ENCODE results near the gene ZFP91. TPM values are rescaled to one million over a fixed set of nuclear protein-coding genes. Genes with fewer than 3 reads are reported as not detected.

ZFP91 gene
- total RNA-seq, 3 donors from 2014 or later: 45.6 to 64.2 (median 54.9) TPM

GRCh38 chr11:58621586-58622262 is 42.9 kb downstream of the ZFP91 start:
- no peak overlapping the region for H3K4me3 ChIP-seq
- TF ChIP-seq POLR2AphosphoS5 (IDR thresholded peaks at IDR 0.05) (no peak), POLR2A (IDR thresholded peaks at IDR 0.05) (no peak)
- TF ChIP-seq, protein P1, sequence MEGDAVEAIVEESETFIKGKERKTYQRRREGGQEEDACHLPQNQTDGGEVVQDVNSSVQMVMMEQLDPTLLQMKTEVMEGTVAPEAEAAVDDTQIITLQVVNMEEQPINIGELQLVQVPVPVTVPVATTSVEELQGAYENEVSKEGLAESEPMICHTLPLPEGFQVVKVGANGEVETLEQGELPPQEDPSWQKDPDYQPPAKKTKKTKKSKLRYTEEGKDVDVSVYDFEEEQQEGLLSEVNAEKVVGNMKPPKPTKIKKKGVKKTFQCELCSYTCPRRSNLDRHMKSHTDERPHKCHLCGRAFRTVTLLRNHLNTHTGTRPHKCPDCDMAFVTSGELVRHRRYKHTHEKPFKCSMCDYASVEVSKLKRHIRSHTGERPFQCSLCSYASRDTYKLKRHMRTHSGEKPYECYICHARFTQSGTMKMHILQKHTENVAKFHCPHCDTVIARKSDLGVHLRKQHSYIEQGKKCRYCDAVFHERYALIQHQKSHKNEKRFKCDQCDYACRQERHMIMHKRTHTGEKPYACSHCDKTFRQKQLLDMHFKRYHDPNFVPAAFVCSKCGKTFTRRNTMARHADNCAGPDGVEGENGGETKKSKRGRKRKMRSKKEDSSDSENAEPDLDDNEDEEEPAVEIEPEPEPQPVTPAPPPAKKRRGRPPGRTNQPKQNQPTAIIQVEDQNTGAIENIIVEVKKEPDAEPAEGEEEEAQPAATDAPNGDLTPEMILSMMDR (IDR thresholded peaks at IDR 0.05): no peak
- no peak overlapping the region for H3K27ac ChIP-seq
- intact Hi-C loops (cut with DNase I; ENCODE audit: low total_unique reads): no loop called here
- no peaks in the 10 kb centered on the region for H3K4me1 ChIP-seq
- no peak for DNase-seq (ENCODE audit: low spot score in 2 of 2)
- H3K27me3 ChIP-seq: no peaks in the 10 kb centered on the region
- no peaks in the 10 kb centered on the region for H3K9me3 ChIP-seq
- H3K36me3 ChIP-seq: no peaks in the 10 kb centered on the region

- Histone ChIP-seq H3K4me3 (no peak within 1 kb of the TSS), H3K36me3 (no peaks in the 10 kb centered on the region), H3K9me3 (no peaks in the 10 kb centered on the region), H3K27me3 (no peaks in the 10 kb centered on the region), H3K27ac (no peak within 1 kb of the TSS), H3K4me1 (no peaks in the 10 kb centered on the region)
- DNase-seq (ENCODE audit: low spot score in 2 of 2): no peak
- TF ChIP-seq POLR2AphosphoS5 (IDR thresholded peaks at IDR 0.05): no peak
- TF ChIP-seq, protein P1 (IDR thresholded peaks at IDR 0.05): no peak
- TF ChIP-seq POLR2A (IDR thresholded peaks at IDR 0.05): no peak
- intact Hi-C loops (cut with DNase I; ENCODE audit: low total_unique reads): no loop called here
These were observed 43.5 kb downstream of the ZFP91 start, which contains the start of gene CNTF for GRCh38 chr11:58622344-58622743. Gene CNTF, plus strand, starts transcription at chr11:58622665. Its CDS starts 88 bp downstream, at chr11:58622753.

GRCh38 chr11:58625086-58625485 is 46.2 kb downstream of the ZFP91 start:
- Histone ChIP-seq H3K27me3 (no peaks in the 10 kb centered on the region), H3K4me3 (no peak overlapping the region), H3K9me3 (no peaks in the 10 kb centered on the region), H3K27ac (no peak overlapping the region), H3K36me3 (no peaks in the 10 kb centered on the region), H3K4me1 (no peaks in the 10 kb centered on the region)
- no peak for DNase-seq (ENCODE audit: low spot score in 2 of 2)
- TF ChIP-seq POLR2A (IDR thresholded peaks at IDR 0.05) (no peak), POLR2AphosphoS5 (IDR thresholded peaks at IDR 0.05) (no peak)
- TF ChIP-seq, protein P1 (IDR thresholded peaks at IDR 0.05): no peak
- intact Hi-C loops (cut with DNase I; ENCODE audit: low total_unique reads): no loop called here

- intact Hi-C loops (cut with DNase I; ENCODE audit: low total_unique reads): no loop called here
- Histone ChIP-seq H3K4me3 (no peak overlapping the region), H3K9me3 (no peaks in the 10 kb centered on the region), H3K27ac (no peak overlapping the region), H3K4me1 (no peaks in the 10 kb centered on the region), H3K27me3 (no peaks in the 10 kb centered on the region), H3K36me3 (no peaks in the 10 kb centered on the region)
- no peak for DNase-seq (ENCODE audit: low spot score in 2 of 2)
- no peak for TF ChIP-seq POLR2AphosphoS5 (IDR thresholded peaks at IDR 0.05)
- TF ChIP-seq, protein P1 (IDR thresholded peaks at IDR 0.05): no peak
- TF ChIP-seq POLR2A (IDR thresholded peaks at IDR 0.05): no peak
These were observed 47.1 kb downstream of the ZFP91 start for GRCh38 chr11:58625826-58626460.

DNA sequence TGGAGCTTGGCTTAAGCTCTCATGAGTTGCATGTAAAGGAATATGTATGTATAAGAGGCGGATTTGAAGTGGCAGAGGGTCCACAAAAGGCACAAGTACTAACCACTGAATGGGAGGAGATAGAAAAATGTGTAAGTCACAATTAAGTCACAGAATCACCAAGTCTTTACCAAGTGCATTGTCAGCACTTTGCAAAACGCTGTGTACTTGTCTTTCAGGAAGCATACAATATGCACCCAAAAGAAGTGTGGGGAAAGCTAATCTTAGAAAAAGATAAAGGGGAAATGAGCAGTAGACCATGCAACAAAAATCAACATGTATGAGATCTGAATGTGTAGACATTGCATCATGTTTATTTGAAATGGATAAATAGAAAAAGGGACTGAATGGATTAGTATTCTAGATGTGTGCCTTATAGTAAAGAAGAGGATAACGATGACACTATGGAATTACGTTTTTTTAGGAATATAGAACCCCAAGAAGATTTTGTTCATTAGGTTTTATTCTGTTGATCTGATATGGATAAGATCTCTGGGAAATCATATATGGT is 48.1 kb downstream of the ZFP91 start:
- intact Hi-C loops (cut with DNase I; ENCODE audit: low total_unique reads): no loop called here
- Histone ChIP-seq H3K4me1 (no peaks in the 10 kb centered on the region), H3K27me3 (no peaks in the 10 kb centered on the region), H3K9me3 (no peaks in the 10 kb centered on the region), H3K4me3 (no peak overlapping the region), H3K27ac (peak overlapping the region; percentile 6 to 21), H3K36me3 (no peaks in the 10 kb centered on the region)
- TF ChIP-seq, protein P1 (IDR thresholded peaks at IDR 0.05): no peak
- TF ChIP-seq POLR2AphosphoS5 (IDR thresholded peaks at IDR 0.05): no peak
- TF ChIP-seq POLR2A (IDR thresholded peaks at IDR 0.05): no peak
- no peak for DNase-seq (ENCODE audit: low spot score in 2 of 2)

Measured in breast epithelium (tissue), 4 donors.